ENCODE data around the gene USP31. TPM values are rescaled to one million over a fixed set of nuclear protein-coding genes. Genes with fewer than 3 reads are reported as not detected.

The USP31 gene
- total and polyA plus RNA-seq, 10 donors: 0.52 to 9.0 (median 5.5) TPM

DNA sequence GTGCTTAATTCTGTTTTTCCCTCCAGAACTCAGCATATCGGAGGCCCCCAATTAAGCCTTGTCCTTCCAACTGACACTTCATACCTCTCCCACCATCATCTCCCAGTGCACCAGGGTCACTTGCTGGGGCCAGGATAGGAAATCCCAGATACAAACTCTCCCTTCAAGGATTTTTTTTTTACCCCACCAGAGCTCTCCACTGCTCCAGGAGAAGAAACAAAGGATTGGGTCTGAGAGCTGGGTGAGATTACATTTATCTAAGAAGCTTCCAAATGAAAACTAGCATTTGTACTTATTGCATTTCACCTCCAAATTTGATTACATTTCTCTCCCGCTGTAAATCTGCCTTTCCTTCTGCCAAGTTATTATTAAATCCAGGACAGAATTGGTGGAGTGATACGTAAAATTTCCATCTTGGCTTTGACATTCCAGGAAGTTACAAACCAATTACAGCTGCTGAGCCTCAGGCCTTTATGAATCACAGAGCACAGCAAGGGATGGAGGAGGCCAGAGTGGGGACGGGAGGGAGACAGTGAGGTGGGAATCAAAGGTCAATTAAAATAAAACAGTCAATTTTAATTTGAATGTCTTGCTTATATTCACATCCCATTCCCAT is 123.5 kb downstream of the USP31 start:
- H3K4me1 ChIP-seq: no peaks in the 10 kb centered on the region
- 70 to 84% (median 81%) methylated on average over 4 of the region's 4 CpGs for WGBS, 5 donors
- H3K27me3 ChIP-seq (replicated peaks in 1 of 7): peaks cover 0 to 28% (median 0%) of the 10 kb centered on the region in 7 donors
- no peak for DNase-seq
- no peaks in the 10 kb centered on the region for H3K36me3 ChIP-seq
- no peak for TF ChIP-seq POLR2A (IDR thresholded peaks at IDR 0.05)
- TF ChIP-seq POLR2AphosphoS5 (IDR thresholded peaks at IDR 0.05): no peak
- no peaks in the 10 kb centered on the region for H3K9me3 ChIP-seq
- intact Hi-C loops (cut with DNase I; ENCODE audit: low total_unique reads): no loop called here
- no peak overlapping the region for H3K4me3 ChIP-seq
- no peak overlapping the region for H3K27ac ChIP-seq

DNA sequence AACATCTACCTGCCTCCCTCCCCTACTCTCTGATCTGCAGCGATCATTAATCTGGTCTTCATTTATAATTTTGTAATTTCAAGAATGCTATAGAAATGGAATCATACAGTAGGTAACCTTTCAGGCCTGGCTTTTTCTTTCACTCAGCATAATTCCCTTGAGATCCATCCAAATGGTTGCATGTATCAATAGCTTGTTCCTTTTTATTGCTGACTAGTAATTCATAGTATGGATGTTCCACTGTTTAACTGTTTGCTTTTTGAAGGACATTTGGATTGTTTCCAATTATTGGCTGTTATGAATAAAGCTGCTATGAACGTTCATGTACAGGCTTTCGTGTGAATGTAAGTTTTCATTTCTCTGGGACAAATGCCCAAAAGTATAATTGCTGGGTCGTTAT is 125.2 kb downstream of the USP31 start:
- intact Hi-C loops (cut with DNase I; ENCODE audit: low total_unique reads): no loop called here
- H3K4me1 ChIP-seq: no peaks in the 10 kb centered on the region
- WGBS, 5 donors: 62 to 88% (median 84%) methylated on average over 4 of the region's 4 CpGs
- TF ChIP-seq POLR2AphosphoS5 (IDR thresholded peaks at IDR 0.05) (no peak), POLR2A (IDR thresholded peaks at IDR 0.05) (no peak)
- TF ChIP-seq, protein P1, sequence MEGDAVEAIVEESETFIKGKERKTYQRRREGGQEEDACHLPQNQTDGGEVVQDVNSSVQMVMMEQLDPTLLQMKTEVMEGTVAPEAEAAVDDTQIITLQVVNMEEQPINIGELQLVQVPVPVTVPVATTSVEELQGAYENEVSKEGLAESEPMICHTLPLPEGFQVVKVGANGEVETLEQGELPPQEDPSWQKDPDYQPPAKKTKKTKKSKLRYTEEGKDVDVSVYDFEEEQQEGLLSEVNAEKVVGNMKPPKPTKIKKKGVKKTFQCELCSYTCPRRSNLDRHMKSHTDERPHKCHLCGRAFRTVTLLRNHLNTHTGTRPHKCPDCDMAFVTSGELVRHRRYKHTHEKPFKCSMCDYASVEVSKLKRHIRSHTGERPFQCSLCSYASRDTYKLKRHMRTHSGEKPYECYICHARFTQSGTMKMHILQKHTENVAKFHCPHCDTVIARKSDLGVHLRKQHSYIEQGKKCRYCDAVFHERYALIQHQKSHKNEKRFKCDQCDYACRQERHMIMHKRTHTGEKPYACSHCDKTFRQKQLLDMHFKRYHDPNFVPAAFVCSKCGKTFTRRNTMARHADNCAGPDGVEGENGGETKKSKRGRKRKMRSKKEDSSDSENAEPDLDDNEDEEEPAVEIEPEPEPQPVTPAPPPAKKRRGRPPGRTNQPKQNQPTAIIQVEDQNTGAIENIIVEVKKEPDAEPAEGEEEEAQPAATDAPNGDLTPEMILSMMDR (IDR thresholded peaks at IDR 0.05 in 8 of 11, conservative IDR thresholded peaks at IDR 0.05 in 3 of 11): no peak
- no peak overlapping the region for H3K4me3 ChIP-seq
- peaks cover 0 to 12% (median 0%) of the 10 kb centered on the region in 7 donors for H3K27me3 ChIP-seq (replicated peaks in 1 of 7)
- no peak for DNase-seq
- no peak overlapping the region for H3K27ac ChIP-seq
- H3K9me3 ChIP-seq: peaks cover 0 to 4% (median 0%) of the 10 kb centered on the region in 8 donors
- H3K36me3 ChIP-seq: no peaks in the 10 kb centered on the region

DNA sequence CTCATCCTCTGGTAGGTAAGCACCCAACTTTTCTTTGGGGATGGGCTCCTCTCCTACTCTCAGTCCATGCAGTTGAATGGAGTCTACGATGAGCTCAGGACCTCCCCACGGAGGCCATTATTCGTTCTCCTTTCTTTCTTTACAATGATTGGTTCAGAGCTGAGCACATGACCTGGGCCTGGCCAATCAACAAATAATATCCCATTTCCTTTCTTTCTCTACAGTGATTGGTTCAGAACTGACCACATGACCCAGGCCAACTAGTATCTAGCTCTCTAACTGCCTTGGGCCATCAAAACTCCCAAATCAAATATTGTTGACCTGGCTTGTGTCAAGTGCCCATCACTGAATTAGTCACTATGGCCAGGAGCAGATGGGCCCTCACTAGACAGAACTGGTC is 129.2 kb downstream of the USP31 start:
- intact Hi-C loops (cut with DNase I; ENCODE audit: low total_unique reads): no loop called here
- TF ChIP-seq POLR2AphosphoS5 (IDR thresholded peaks at IDR 0.05) (no peak), POLR2A (IDR thresholded peaks at IDR 0.05) (no peak)
- TF ChIP-seq, protein P1 (IDR thresholded peaks at IDR 0.05 in 8 of 11, conservative IDR thresholded peaks at IDR 0.05 in 3 of 11): no peak
- 87 to 94% (median 90%) methylated on average over 3 of the region's 3 CpGs for WGBS, 5 donors
- DNase-seq: no peak
- Histone ChIP-seq H3K4me3 (no peak overlapping the region), H3K27me3 (replicated peaks in 1 of 7) (peaks cover 0 to 16% (median 0%) of the 10 kb centered on the region in 7 donors), H3K27ac (no peak overlapping the region), H3K36me3 (no peaks in the 10 kb centered on the region), H3K4me1 (no peaks in the 10 kb centered on the region), H3K9me3 (peaks cover 0 to 4% (median 0%) of the 10 kb centered on the region in 8 donors)

DNA sequence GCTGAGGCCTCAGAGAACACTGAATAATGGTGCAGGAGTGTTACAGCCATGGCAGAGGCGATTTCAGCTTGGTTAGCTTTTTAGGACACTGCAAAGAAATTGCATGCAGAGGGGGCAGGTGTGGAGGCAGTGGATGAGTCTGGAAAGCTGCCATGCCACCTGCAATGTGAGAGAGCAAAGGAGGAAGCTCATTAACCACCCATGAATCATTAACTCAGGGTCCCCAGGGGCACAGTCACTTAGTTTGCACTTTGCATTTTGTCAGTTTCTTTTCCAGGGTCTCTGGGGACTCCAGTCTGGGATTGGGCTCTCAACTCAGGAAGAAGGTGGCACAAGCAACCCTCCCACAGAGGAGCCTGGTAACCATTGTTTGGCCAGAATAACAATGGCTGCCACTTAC is 132.9 kb downstream of the USP31 start:
- no peak for DNase-seq
- no peak overlapping the region for H3K4me3 ChIP-seq
- no peak overlapping the region for H3K27ac ChIP-seq
- no peaks in the 10 kb centered on the region for H3K4me1 ChIP-seq
- 64 to 73% (median 67%) methylated on average over 1 of the region's 1 CpG for WGBS, 5 donors
- peaks cover 0 to 26% (median 0%) of the 10 kb centered on the region in 7 donors for H3K27me3 ChIP-seq (replicated peaks in 1 of 7)
- H3K36me3 ChIP-seq: no peaks in the 10 kb centered on the region
- H3K9me3 ChIP-seq: peaks cover 0 to 4% (median 0%) of the 10 kb centered on the region in 8 donors
- intact Hi-C loops (cut with DNase I; ENCODE audit: low total_unique reads): no loop called here
- TF ChIP-seq, protein P1 (IDR thresholded peaks at IDR 0.05 in 8 of 11, conservative IDR thresholded peaks at IDR 0.05 in 3 of 11): no peak
- TF ChIP-seq POLR2AphosphoS5 (IDR thresholded peaks at IDR 0.05) (no peak), POLR2A (IDR thresholded peaks at IDR 0.05) (no peak)
